Measurements from ENCODE around the gene PAPOLB.

Gene PAPOLB

DNA sequence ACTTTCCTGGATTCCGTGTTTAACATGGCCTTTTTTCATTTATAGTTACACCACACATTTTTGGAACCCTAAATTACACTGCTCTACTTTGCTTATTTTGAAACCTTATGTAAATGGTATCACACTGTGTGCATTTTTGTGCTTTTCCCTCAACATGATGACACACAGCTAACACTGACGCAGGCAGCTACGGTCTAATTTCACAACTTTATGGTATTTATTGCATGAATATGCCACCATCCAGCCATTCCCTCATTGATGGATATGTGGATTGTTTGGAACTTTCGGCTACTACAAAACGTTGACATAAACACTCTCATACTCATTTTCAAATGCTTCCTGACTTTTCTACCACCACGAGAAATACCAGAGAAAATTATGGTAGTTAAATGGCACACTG lies 6.9 kb downstream of the PAPOLB start:
- H3K9ac ChIP-seq (ENCODE audit: low read length): no peak overlapping the region
- H3K4me3 ChIP-seq (ENCODE audit: low read length): no peak overlapping the region
- H3K27ac ChIP-seq (ENCODE audit: low read length): no peak overlapping the region
- no peaks in the 10 kb centered on the region for H3K9me3 ChIP-seq (ENCODE audit: control insufficient read depth, low read depth, low read length)
- no peaks in the 10 kb centered on the region for H3K36me3 ChIP-seq (ENCODE audit: control insufficient read depth, low read depth, low read length)
- no peaks in the 10 kb centered on the region for H3K4me1 ChIP-seq (ENCODE audit: control insufficient read depth, low read depth, low read length)
- peaks cover 4% of the 10 kb centered on the region for H3K27me3 ChIP-seq (ENCODE audit: control insufficient read depth, insufficient read depth, low read length)

DNA sequence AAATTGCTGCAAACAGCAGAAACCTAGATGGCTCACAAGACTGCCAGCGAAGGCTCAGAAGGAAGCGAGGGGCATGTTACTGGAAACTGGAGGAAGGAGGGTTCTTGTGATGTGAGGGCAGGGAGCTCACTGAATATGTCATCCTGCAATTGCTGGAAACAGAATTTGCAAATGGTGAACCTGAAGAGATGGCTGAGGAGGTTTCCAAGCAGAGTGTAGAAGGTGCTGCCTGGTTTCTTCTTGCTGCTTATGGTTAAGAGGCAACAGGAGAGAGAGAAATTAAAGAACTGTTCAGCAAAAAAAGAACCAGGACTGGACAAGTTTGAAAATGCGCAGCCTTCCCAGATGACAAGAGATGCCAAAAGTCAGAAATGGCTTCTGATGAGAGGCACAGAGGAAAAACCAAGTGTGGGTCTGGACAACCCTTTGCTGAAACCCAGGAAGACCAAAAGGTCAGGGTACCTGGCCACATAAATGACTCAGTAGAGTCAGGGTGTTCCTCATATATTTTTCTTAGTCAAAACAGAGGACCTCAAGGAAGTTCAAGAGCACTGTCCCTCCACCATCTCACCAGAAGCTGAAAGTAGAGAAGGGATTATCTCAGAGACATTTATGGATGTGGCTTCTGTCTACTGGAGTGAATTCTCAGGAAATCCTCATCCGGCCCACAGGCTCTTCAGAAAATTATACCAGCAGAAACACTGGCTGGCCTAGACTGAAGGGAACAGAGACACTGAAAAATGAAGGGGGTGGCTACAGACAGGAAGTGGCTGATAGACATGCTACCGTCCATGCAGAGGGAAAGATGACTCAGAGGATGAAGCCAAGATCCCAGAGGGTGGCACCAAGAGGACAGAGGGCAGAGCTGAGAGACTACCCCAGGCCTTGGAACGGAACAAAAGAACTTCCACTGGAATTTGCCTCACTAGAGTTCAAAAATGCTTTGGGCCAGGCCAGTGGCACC lies 10.1 kb downstream of the PAPOLB start:
- Histone ChIP-seq H3K4me1 (ENCODE audit: control insufficient read depth, low read depth, low read length) (peaks cover 6% of the 10 kb centered on the region), H3K27ac (ENCODE audit: low read length) (no peak overlapping the region), H3K9ac (ENCODE audit: low read length) (no peak overlapping the region), H3K4me3 (ENCODE audit: low read length) (no peak overlapping the region), H3K36me3 (ENCODE audit: control insufficient read depth, low read depth, low read length) (no peaks in the 10 kb centered on the region), H3K27me3 (ENCODE audit: control insufficient read depth, insufficient read depth, low read length) (no peaks in the 10 kb centered on the region), H3K9me3 (ENCODE audit: control insufficient read depth, low read depth, low read length) (no peaks in the 10 kb centered on the region)

DNA sequence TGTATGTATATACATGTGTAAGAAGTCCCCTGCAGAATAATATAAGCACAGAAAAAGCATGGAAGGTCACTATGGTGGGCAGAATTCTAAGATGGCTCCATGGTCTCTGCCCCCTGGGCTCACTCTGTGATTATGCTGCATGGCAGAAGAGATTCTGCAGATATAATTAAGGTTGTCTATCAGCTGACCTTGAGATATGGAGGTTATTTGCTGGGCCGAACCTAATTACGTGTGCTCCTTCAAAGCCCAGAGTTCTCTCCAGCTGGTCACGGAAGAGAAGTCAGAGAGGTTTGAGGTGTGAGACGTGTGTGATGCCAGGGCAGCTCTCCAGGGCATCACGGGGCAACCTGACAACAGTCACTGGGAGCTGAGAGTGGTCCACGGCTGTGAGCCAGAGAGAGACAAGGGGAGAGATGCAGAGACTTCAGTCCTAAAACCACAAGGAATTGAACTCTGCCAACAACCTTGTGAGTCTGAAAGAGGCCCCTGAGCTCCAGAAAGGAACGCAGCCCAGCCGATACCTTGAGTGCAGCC lies 11.5 kb downstream of the PAPOLB start:
- Histone ChIP-seq H3K27me3 (ENCODE audit: control insufficient read depth, insufficient read depth, low read length) (no peaks in the 10 kb centered on the region), H3K4me3 (ENCODE audit: low read length) (no peak overlapping the region), H3K9me3 (ENCODE audit: control insufficient read depth, low read depth, low read length) (no peaks in the 10 kb centered on the region), H3K4me1 (ENCODE audit: control insufficient read depth, low read depth, low read length) (peaks cover 6% of the 10 kb centered on the region), H3K9ac (ENCODE audit: low read length) (no peak overlapping the region), H3K27ac (ENCODE audit: low read length) (no peak overlapping the region), H3K36me3 (ENCODE audit: control insufficient read depth, low read depth, low read length) (no peaks in the 10 kb centered on the region)

DNA sequence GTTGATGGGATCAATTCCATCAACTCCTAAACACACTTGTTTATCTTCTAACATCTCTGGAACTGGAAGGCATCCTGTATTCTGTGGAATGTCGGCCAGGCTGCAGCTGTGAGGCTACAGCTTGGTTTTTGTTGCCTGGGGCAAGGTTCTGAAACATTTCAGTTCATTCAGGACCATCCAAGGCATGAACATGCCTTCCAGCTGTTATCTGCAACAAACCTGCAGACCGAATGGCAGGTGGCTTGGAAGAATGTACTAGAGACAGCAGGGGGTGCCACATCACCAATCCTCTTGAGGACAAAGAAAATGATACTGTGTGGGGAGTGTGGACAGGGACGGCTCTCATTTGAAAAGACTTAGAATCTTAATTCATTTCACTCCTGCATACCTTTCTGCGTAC lies 12.4 kb downstream of the PAPOLB start:
- Histone ChIP-seq H3K4me1 (ENCODE audit: control insufficient read depth, low read depth, low read length) (peaks cover 6% of the 10 kb centered on the region), H3K27ac (ENCODE audit: low read length) (no peak overlapping the region), H3K4me3 (ENCODE audit: low read length) (no peak overlapping the region), H3K36me3 (ENCODE audit: control insufficient read depth, low read depth, low read length) (no peaks in the 10 kb centered on the region), H3K9me3 (ENCODE audit: control insufficient read depth, low read depth, low read length) (no peaks in the 10 kb centered on the region), H3K27me3 (ENCODE audit: control insufficient read depth, insufficient read depth, low read length) (no peaks in the 10 kb centered on the region), H3K9ac (ENCODE audit: low read length) (no peak overlapping the region)

DNA sequence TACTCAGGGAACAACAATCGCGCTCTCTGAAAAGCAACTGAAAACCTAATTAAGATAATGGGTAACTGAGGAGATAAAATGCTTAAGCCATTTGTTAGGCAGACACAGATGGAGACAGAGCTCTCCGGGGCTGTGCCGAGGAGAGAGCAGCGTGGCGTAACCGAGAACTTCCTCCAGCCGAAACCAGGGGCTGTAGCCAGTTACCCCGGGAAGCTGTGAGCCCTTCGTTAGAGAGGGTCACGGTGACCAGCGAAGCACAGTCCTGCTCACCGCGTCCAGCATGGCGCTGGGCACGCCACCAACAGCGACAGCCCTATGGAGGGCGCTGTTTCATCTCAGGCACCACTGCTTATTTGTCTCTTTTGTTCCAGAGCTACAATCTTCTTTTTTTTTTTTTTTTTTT lies 16.1 kb downstream of the PAPOLB start:
- Histone ChIP-seq H3K9me3 (ENCODE audit: control insufficient read depth, low read depth, low read length) (no peaks in the 10 kb centered on the region), H3K9ac (ENCODE audit: low read length) (no peak overlapping the region), H3K4me1 (ENCODE audit: control insufficient read depth, low read depth, low read length) (peaks cover 6% of the 10 kb centered on the region), H3K4me3 (ENCODE audit: low read length) (no peak overlapping the region), H3K27me3 (ENCODE audit: control insufficient read depth, insufficient read depth, low read length) (no peaks in the 10 kb centered on the region), H3K27ac (ENCODE audit: low read length) (no peak overlapping the region), H3K36me3 (ENCODE audit: control insufficient read depth, low read depth, low read length) (no peaks in the 10 kb centered on the region)

DNA sequence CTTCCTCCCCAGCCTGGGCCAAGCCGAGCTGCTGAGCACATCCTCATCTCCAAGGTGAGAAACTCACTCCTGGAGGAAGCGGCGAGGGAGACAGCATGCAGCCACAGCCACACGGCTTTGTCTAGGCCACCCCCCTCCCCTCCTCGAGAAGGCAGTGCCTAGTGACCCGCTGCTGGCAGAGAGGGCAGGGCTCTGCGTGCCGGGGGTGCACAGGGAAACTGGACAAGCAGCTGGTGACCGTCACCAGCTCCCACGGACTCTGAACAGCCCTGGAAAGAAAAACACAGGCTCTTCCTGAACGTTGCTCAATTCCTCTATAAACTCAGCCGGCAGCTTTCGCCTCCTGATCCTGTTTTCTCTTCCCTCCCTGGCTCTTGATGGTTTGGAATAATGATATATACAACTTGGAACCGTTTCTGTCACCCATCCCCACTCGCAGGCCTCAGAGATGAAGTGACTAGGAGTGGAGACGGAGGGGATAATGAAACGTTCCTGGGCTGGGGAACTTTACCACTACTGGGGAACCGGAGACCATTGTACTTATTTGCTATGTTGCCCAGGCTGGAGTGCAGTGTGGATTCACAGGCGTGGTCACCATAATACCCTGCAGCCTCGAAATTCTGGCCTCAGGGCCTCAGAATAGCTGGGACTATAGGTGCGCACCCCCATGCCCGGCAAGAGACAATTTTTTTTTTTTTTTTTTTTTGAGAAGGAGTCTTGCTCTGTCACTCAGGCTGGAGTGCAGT lies 19.3 kb downstream of the PAPOLB start:
- no peak overlapping the region for H3K27ac ChIP-seq (ENCODE audit: low read length)
- H3K4me1 ChIP-seq (ENCODE audit: control insufficient read depth, low read depth, low read length): no peaks in the 10 kb centered on the region
- H3K36me3 ChIP-seq (ENCODE audit: control insufficient read depth, low read depth, low read length): no peaks in the 10 kb centered on the region
- H3K9ac ChIP-seq (ENCODE audit: low read length): no peak overlapping the region
- no peaks in the 10 kb centered on the region for H3K9me3 ChIP-seq (ENCODE audit: control insufficient read depth, low read depth, low read length)
- H3K27me3 ChIP-seq (ENCODE audit: control insufficient read depth, insufficient read depth, low read length): no peaks in the 10 kb centered on the region
- no peak overlapping the region for H3K4me3 ChIP-seq (ENCODE audit: low read length)

DNA sequence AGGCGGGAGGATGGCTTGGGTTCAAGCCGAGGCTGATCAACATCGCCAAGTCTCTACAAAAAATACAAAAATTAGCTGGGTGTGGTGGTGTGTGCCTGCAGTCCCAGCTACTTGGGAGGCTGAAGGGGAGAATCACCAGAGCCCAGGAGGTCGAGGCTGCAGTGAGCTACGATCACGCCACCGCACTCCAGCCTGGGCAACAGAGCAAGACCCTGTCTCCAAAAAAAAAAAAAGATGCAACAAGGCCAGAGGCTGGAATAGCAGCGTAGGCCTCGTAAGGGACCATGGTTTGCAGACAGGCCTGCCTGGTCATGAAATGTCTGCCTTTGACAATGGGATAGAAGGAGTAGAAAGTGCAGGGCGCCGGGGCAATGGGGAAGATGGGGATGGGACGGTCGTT lies 20.0 kb downstream of the PAPOLB start:
- H3K4me1 ChIP-seq (ENCODE audit: control insufficient read depth, low read depth, low read length): no peaks in the 10 kb centered on the region
- no peak overlapping the region for H3K27ac ChIP-seq (ENCODE audit: low read length)
- no peaks in the 10 kb centered on the region for H3K27me3 ChIP-seq (ENCODE audit: control insufficient read depth, insufficient read depth, low read length)
- no peak overlapping the region for H3K4me3 ChIP-seq (ENCODE audit: low read length)
- no peaks in the 10 kb centered on the region for H3K9me3 ChIP-seq (ENCODE audit: control insufficient read depth, low read depth, low read length)
- no peak overlapping the region for H3K9ac ChIP-seq (ENCODE audit: low read length)
- H3K36me3 ChIP-seq (ENCODE audit: control insufficient read depth, low read depth, low read length): no peaks in the 10 kb centered on the region

DNA sequence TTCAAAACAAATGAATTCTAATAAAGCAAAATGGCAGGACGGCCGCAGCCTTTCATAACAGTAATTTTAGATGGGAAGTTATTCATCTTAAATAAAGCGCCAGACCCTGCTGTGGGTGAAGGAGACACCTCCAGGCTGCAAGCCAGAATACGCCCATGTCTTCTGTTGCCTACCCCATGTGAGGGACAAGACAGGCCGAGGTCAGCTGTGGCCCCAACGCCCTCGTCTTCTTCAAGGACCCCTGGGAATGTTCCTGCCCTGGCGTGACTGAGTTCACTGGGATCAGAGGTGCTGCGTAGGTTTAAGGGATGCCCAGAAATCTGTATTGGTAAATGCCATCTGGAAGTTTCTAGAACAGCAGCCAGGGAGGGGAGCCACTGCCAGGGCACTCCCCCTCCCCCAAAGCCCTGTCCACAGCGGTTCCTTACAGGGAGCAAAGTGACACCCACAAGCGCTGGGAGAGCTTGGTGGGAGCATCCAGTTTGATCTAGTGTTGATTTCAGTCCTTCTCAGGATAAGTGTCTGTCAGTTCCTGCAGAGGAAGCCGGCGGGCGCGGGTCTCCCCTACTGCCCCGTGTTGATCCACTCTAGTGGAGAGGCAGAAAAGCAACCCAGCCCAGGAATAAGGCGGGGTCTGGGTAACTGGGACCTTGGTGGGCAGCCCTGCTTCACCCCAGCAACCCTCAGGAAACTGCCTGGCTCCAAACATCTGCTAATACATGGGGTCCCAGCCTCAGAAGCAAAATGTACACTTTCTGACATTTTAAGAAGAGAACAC lies 20.6 kb downstream of the PAPOLB start:
- no peak overlapping the region for H3K4me3 ChIP-seq (ENCODE audit: low read length)
- no peak overlapping the region for H3K9ac ChIP-seq (ENCODE audit: low read length)
- no peak overlapping the region for H3K27ac ChIP-seq (ENCODE audit: low read length)
- no peaks in the 10 kb centered on the region for H3K9me3 ChIP-seq (ENCODE audit: control insufficient read depth, low read depth, low read length)
- no peaks in the 10 kb centered on the region for H3K27me3 ChIP-seq (ENCODE audit: control insufficient read depth, insufficient read depth, low read length)
- no peaks in the 10 kb centered on the region for H3K36me3 ChIP-seq (ENCODE audit: control insufficient read depth, low read depth, low read length)
- no peaks in the 10 kb centered on the region for H3K4me1 ChIP-seq (ENCODE audit: control insufficient read depth, low read depth, low read length)

DNA sequence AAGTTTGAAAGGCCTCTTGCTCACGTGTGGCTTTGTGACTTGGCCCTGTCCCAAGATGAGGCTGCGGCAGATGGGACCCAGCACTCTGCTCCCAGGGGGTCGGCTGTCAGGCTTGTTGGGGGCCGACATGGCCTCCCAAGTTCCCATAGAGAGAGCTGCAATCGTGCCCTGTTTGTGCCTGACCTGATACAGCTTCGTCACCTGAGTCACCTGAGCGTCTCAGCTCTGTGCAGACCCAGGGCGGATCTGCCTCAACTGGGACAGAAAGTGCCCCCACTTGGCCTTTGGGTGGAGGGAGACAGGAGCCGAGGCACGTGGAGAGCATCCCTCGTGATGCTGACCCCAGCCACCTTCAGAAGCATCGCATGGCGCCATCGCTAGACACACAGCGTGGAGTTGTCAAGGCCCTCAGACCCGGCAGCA lies 21.7 kb downstream of the PAPOLB start:
- Histone ChIP-seq H3K4me1 (ENCODE audit: control insufficient read depth, low read depth, low read length) (no peaks in the 10 kb centered on the region), H3K27ac (ENCODE audit: low read length) (no peak overlapping the region), H3K27me3 (ENCODE audit: control insufficient read depth, insufficient read depth, low read length) (no peaks in the 10 kb centered on the region), H3K9ac (ENCODE audit: low read length) (no peak overlapping the region), H3K4me3 (ENCODE audit: low read length) (no peak overlapping the region), H3K36me3 (ENCODE audit: control insufficient read depth, low read depth, low read length) (no peaks in the 10 kb centered on the region), H3K9me3 (ENCODE audit: control insufficient read depth, low read depth, low read length) (no peaks in the 10 kb centered on the region)

DNA sequence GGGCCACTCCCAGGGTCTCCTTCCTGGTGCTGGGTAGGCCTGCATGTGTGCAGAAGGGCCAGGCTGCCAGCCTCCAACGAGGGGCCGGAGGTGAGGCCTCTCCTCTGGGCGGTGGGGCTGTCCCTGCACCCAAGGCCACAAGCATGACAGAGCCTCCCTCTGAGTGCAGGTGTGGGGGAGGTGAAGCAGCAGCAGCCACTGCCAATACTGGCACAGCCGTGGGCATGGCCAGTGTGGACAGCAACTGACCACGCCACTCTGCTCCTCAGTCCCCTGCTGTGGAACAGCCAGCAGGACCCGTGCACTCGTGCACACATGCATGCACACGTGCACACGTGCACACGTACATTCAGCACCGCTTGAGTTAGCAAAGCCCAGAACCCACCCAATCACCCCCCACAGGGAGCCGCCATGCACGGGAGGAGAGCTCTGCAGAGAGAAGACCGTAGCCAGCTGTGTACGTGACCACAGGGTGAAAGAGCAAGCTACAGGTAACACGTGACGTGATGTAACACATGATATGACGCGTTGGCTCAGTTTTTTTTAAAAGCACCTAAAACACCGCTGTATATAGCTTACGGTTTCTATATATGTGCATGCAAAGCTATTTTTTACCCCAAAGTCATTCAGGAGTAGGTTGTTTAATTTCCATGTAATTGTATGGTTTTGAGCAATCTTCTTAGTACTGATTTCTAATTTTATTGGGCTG lies 23.1 kb downstream of the PAPOLB start:
- H3K9ac ChIP-seq (ENCODE audit: low read length): no peak overlapping the region
- H3K27ac ChIP-seq (ENCODE audit: low read length): no peak overlapping the region
- no peak overlapping the region for H3K4me3 ChIP-seq (ENCODE audit: low read length)
- H3K27me3 ChIP-seq (ENCODE audit: control insufficient read depth, insufficient read depth, low read length): no peaks in the 10 kb centered on the region
- no peaks in the 10 kb centered on the region for H3K9me3 ChIP-seq (ENCODE audit: control insufficient read depth, low read depth, low read length)
- no peaks in the 10 kb centered on the region for H3K36me3 ChIP-seq (ENCODE audit: control insufficient read depth, low read depth, low read length)
- H3K4me1 ChIP-seq (ENCODE audit: control insufficient read depth, low read depth, low read length): no peaks in the 10 kb centered on the region
